T-cell (primary cell): ENCODE data around the gene MLF2. TPM values are rescaled to one million over a fixed set of nuclear protein-coding genes. Genes with fewer than 3 reads are reported as not detected.

Experiments used
- ATAC-seq, 4 experiments: fragments of 200-7000 bp in 3 of 4; fragments of 150-1000 bp in 1 of 4; cut with Tn5 transposase; replicated peaks in 1 of 4; 1 replicate in 3 of 4; 2 replicates in 1 of 4; pipeline ENCODE4 v1.10.0; 2021; ENCODE audit warnings: moderate library complexity in 3 of 4, mild to moderate bottlenecking in 2 of 4, moderate number of reproducible peaks in 1 of 4
- CTCF ChIA-PET, 2 donors: fragments of 300-600 bp; sonication (Branson Sonifier 250); formaldehyde crosslinking; loops; one replicate each; lab custom pipeline; 2022; ENCODE audit warnings: antibody characterized with exemption in 2 of 2; lab: Charles Lee
- POLR2A ChIA-PET, 2 donors: fragments of 300-600 bp; sonication (Branson Sonifier 250); formaldehyde crosslinking; loops; one replicate each; lab custom pipeline; 2022; ENCODE audit warnings: antibody characterized with exemption in 2 of 2; lab: Charles Lee
- DNase-seq, 35 experiments: peaks; one replicate each; pipeline versions ENCODE4 v3.0.0 to v3.0.0-alpha.2; 2013 to 2023
- H3K27ac ChIP-seq: one replicate; pipeline ENCODE4 v1.5.1; 2013; ENCODE audit warnings: low read length
- H3K27me3 ChIP-seq, 2 experiments: replicated peaks in 1 of 2; 1 replicate in 1 of 2; 2 replicates in 1 of 2; pipeline versions ENCODE4 v1.6.1 to v1.7.0; 2013; ENCODE audit warnings: low read length in 1 of 2, mixed read lengths in 1 of 2; ENCODE audit not compliant: control insufficient read depth in 2 of 2, insufficient read depth in 2 of 2; ENCODE audit errors: extremely low read depth in 1 of 2
- H3K36me3 ChIP-seq, 2 donors: 1 replicate in 1 of 2; 2 replicates in 1 of 2; pipeline versions ENCODE4 v1.6.1 to v1.7.0; 2013; ENCODE audit warnings: low read length in 1 of 2; ENCODE audit not compliant: control insufficient read depth in 2 of 2, insufficient read depth in 1 of 2; ENCODE audit errors: extremely low read depth in 1 of 2
- H3K4me1 ChIP-seq, 2 experiments: 1 replicate in 1 of 2; 2 replicates in 1 of 2; pipeline versions ENCODE4 v1.6.1 to v1.7.0; 2013; ENCODE audit warnings: low read length in 2 of 2, mixed read lengths in 1 of 2; ENCODE audit not compliant: insufficient read depth in 2 of 2, control insufficient read depth in 1 of 2; ENCODE audit errors: extremely low read depth in 1 of 2
- H3K4me3 ChIP-seq, 2 donors: 1 replicate in 1 of 2; 2 replicates in 1 of 2; pipeline versions ENCODE4 v1.5.1 to v1.7.0; 2013; ENCODE audit warnings: mild to moderate bottlenecking in 2 of 2, low read length in 1 of 2, moderate library complexity in 1 of 2; ENCODE audit not compliant: control insufficient read depth in 1 of 2; ENCODE audit errors: extremely low read depth in 1 of 2
- H3K9me3 ChIP-seq: 2 replicates; pipeline ENCODE4 v1.7.0; 2013
- H3K27ac Mint-ChIP-seq, 2 donors: one replicate each; pipeline ENCODE4 v1.8.0; 2020 to 2021; ENCODE audit warnings: mild to moderate bottlenecking in 2 of 2, mixed read lengths in 2 of 2
- H3K27me3 Mint-ChIP-seq, 2 donors: one replicate each; pipeline ENCODE4 v1.8.0; 2021 to 2022; ENCODE audit warnings: mixed read lengths in 2 of 2
- H3K36me3 Mint-ChIP-seq: one replicate; pipeline ENCODE4 v1.8.0; 2021; ENCODE audit warnings: mixed read lengths
- H3K4me1 Mint-ChIP-seq, 3 donors: one replicate each; pipeline ENCODE4 v1.8.0; 2020 to 2022; ENCODE audit warnings: mixed read lengths in 3 of 3, mild to moderate bottlenecking in 1 of 3
- H3K4me3 Mint-ChIP-seq, 3 donors: one replicate each; pipeline ENCODE4 v1.8.0; 2020 to 2022; ENCODE audit warnings: mild to moderate bottlenecking in 3 of 3, mixed read lengths in 3 of 3, moderate library complexity in 3 of 3
- H3K9me3 Mint-ChIP-seq, 3 donors: one replicate each; pipeline ENCODE4 v1.8.0; 2020 to 2022; ENCODE audit warnings: mixed read lengths in 3 of 3
- WGBS: methylation state at CpG from one replicate; pipeline ENCODE4 v1.1.5; 2013; ENCODE audit warnings: missing lambda C conversion rate; ENCODE audit not compliant: insufficient coverage; 5-methylcytosine and 5-hydroxymethylcytosine counted together
- total RNA-seq, 35 experiments: library from RNA in 6 of 35; stranded (reverse) in 6 of 35; fragments of 120-200 nt in 1 of 35; gene quantifications; one replicate each; pipeline versions ENCODE4 v1.2.1 to v1.2.4 and lab custom pipeline; 2013 to 2026

Gene MLF2
- total RNA-seq, 5 donors from 2014 or later (not counting 1 experiment from before 2014, with no cell fraction given), result 83.3 to 125 (median 88.4) TPM

- CTCF ChIA-PET, result interaction anchor here (0.8 to 2.4 kb wide), 6 partner anchors 25 to 45 kb away, joined by 3 to 11 read pairs (median 4); partner anchors contain the start of gene MLF2 (in 1 of the 2)
- peaks cover 0 to 3% of the 10 kb centered on the region in 2 experiments for H3K27me3 ChIP-seq
- Mint-ChIP-seq H3K36me3 (peaks cover 21% of the 10 kb centered on the region), H3K4me3 (peak overlapping the region; percentile 86 to 94 (median 92)), H3K4me1 (peaks cover 60 to 79% (median 71%) of the 10 kb centered on the region in 3 donors), H3K27ac (peak overlapping the region; percentile 96), H3K9me3 (no peaks in the 10 kb centered on the region), H3K27me3 (peaks cover 0 to 2% of the 10 kb centered on the region in 2 donors)
- 4% methylated on average over 4 of the region's 13 CpGs for WGBS
- H3K9me3 ChIP-seq, result no peaks in the 10 kb centered on the region
- H3K4me3 ChIP-seq, result peak overlapping the region; percentile 71 to 88
- H3K4me1 ChIP-seq, result peaks cover 19 to 70% of the 10 kb centered on the region in 2 experiments
- POLR2A ChIA-PET, result interaction anchor here in 1 of 2 donors (0.6 to 1.1 kb wide), 2 partner anchors 15 to 99 kb away, joined by 3 to 7 read pairs; no protein-coding TSS in a partner anchor
- ATAC-seq, result peak in 1 of 4 experiments; percentile 6
- DNase-seq, result peak in 1 of 35 experiments; percentile 18
- H3K27ac ChIP-seq, result peak overlapping the region; percentile 70
- H3K36me3 ChIP-seq, result peaks cover 0 to 20% of the 10 kb centered on the region in 2 donors
Observed at GRCh38 chr12:6791931-6792520, 39.1 kb upstream of the MLF2 start.

GRCh38 chr12:6790496-6791150, 37.7 kb upstream of the MLF2 start:
- ChIA-PET CTCF (interaction anchor here in 1 of 2 donors (1.4 kb wide), 1 partner anchor 10 kb away, joined by 5 read pairs; no protein-coding TSS in a partner anchor), POLR2A (interaction anchor here in 1 of 2 donors (0.6 kb wide), 1 partner anchor 80 kb away, joined by 3 read pairs; no protein-coding TSS in a partner anchor)
- peaks cover 58 to 76% (median 69%) of the 10 kb centered on the region in 3 donors for H3K4me1 Mint-ChIP-seq
- DNase-seq (peak in 12 of 35 experiments; percentile 24 to 62 (median 35)), ATAC-seq (peak in 3 of 4 experiments; percentile 11 to 30 (median 26))
- peaks cover 0 to 2% of the 10 kb centered on the region in 2 donors for H3K27me3 Mint-ChIP-seq
- peak overlapping the region; percentile 86 to 94 (median 92) for H3K4me3 Mint-ChIP-seq
- no peaks in the 10 kb centered on the region for H3K9me3 Mint-ChIP-seq
- WGBS, result 27% methylated on average over 5 of the region's 12 CpGs
- Histone ChIP-seq H3K4me3 (peak overlapping the region; percentile 71 to 88), H3K36me3 (peaks cover 0 to 6% of the 10 kb centered on the region in 2 donors), H3K27ac (peak overlapping the region; percentile 70), H3K9me3 (no peaks in the 10 kb centered on the region), H3K27me3 (peaks cover 0 to 1% of the 10 kb centered on the region in 2 experiments), H3K4me1 (peaks cover 34 to 77% of the 10 kb centered on the region in 2 experiments)
- H3K36me3 Mint-ChIP-seq, result peaks cover 11% of the 10 kb centered on the region
- H3K27ac Mint-ChIP-seq, result peak overlapping the region; percentile 96

GRCh38 chr12:6788972-6789924, 36.3 kb upstream of the MLF2 start, which contains the start of gene CD4:
Gene CD4 (plus strand): TSS chr12:6789528. CDS start chr12:6800139, 10,611 bp downstream.
- DNase-seq, result peak in 34 of 35 experiments; percentile 48 to 78 (median 66)

GRCh38 chr12:6787309-6787708, 34.4 kb upstream of the MLF2 start:
- no CpG with 5 or more reads among the region's 5 CpGs for WGBS
- H3K9me3 Mint-ChIP-seq, result no peaks in the 10 kb centered on the region
- H3K4me1 Mint-ChIP-seq, result peaks cover 56 to 70% (median 68%) of the 10 kb centered on the region in 3 donors
- H3K36me3 Mint-ChIP-seq, result no peaks in the 10 kb centered on the region
- CTCF ChIA-PET, result interaction anchor here (0.6 to 1.6 kb wide), 4 partner anchors 14 to 48 kb away, joined by 3 to 6 read pairs (median 4); no protein-coding TSS in a partner anchor
- DNase-seq (no peak), ATAC-seq (no peak)
- H3K27me3 Mint-ChIP-seq, result no peaks in the 10 kb centered on the region
- H3K27ac Mint-ChIP-seq, result peak overlapping the region; percentile 93 to 94
- Histone ChIP-seq H3K27ac (peak overlapping the region; percentile 70), H3K4me1 (peaks cover 56 to 88% of the 10 kb centered on the region in 2 experiments), H3K36me3 (no peaks in the 10 kb centered on the region), H3K9me3 (no peaks in the 10 kb centered on the region), H3K4me3 (no peak overlapping the region), H3K27me3 (no peaks in the 10 kb centered on the region)
- POLR2A ChIA-PET, result interaction anchor here (0.6 to 0.7 kb wide), 3 partner anchors 72 to 223 kb away, joined by 3 to 8 read pairs (median 7); no protein-coding TSS in a partner anchor
- H3K4me3 Mint-ChIP-seq, result peak overlapping the region; percentile 43 to 60 (median 60)

More at GRCh38 chr12:6788972-6789924, 36.3 kb upstream of the MLF2 start, which contains the start of gene CD4:
- Histone ChIP-seq H3K27ac (peak within 1 kb of the TSS; percentile 78), H3K36me3 (no peaks in the 10 kb centered on the region), H3K4me3 (peak within 1 kb of the TSS; percentile 71 to 88), H3K9me3 (no peaks in the 10 kb centered on the region), H3K27me3 (no peaks in the 10 kb centered on the region), H3K4me1 (peaks cover 46 to 85% of the 10 kb centered on the region in 2 experiments)
- H3K27me3 Mint-ChIP-seq, result no peaks in the 10 kb centered on the region
- ChIA-PET CTCF (interaction anchor here (0.5 to 1.4 kb wide), 6 partner anchors 9 to 231 kb away, joined by 3 to 5 read pairs (median 3); no protein-coding TSS in a partner anchor), POLR2A (interaction anchor here (0.6 to 0.9 kb wide), 3 partner anchors 36 to 450 kb away, joined by 3 to 5 read pairs (median 4); partner anchors contain the start of genes MLF2 (in 1 of the 2) and ZNF384 (in 1 of the 2))
- H3K27ac Mint-ChIP-seq, result peak within 1 kb of the TSS; percentile 96
- H3K36me3 Mint-ChIP-seq, result peaks cover 3% of the 10 kb centered on the region
- H3K4me3 Mint-ChIP-seq, result peak within 1 kb of the TSS; percentile 86 to 94 (median 92)
- H3K9me3 Mint-ChIP-seq, result no peaks in the 10 kb centered on the region
- ATAC-seq, result peak; percentile 52 to 65 (median 59)
- 31% methylated on average over 15 of the region's 18 CpGs for WGBS
- peaks cover 60 to 75% (median 72%) of the 10 kb centered on the region in 3 donors for H3K4me1 Mint-ChIP-seq

- Mint-ChIP-seq H3K4me3 (peak overlapping the region; percentile 43 to 60 (median 60)), H3K27ac (peak overlapping the region; percentile 93 to 94), H3K27me3 (no peaks in the 10 kb centered on the region), H3K4me1 (peaks cover 52 to 68% (median 61%) of the 10 kb centered on the region in 3 donors), H3K36me3 (no peaks in the 10 kb centered on the region), H3K9me3 (no peaks in the 10 kb centered on the region)
- CTCF ChIA-PET, result interaction anchor here in 1 of 2 donors (0.6 to 1.6 kb wide), 3 partner anchors 15 to 49 kb away, joined by 3 to 5 read pairs (median 4); no protein-coding TSS in a partner anchor
- no peaks in the 10 kb centered on the region for H3K36me3 ChIP-seq
- peak; percentile 28 to 85 (median 42) for ATAC-seq
- no peaks in the 10 kb centered on the region for H3K27me3 ChIP-seq
- peak overlapping the region; percentile 70 for H3K27ac ChIP-seq
- 45% methylated on average over 2 of the region's 9 CpGs for WGBS
- POLR2A ChIA-PET, result interaction anchor here (0.6 kb wide), 2 partner anchors 72 to 111 kb away, joined by 3 to 8 read pairs; no protein-coding TSS in a partner anchor
- peak overlapping the region in 1 of 2 donors; percentile 11 for H3K4me3 ChIP-seq
- DNase-seq, result peak in 26 of 35 experiments; percentile 21 to 76 (median 48)
- no peaks in the 10 kb centered on the region for H3K9me3 ChIP-seq
- peaks cover 59 to 85% of the 10 kb centered on the region in 2 experiments for H3K4me1 ChIP-seq
Observed at GRCh38 chr12:6786416-6787094, 33.6 kb upstream of the MLF2 start.
